ENCODE measurements around the gene RAB6B. TPM values are rescaled to one million over a fixed set of nuclear protein-coding genes. Genes with fewer than 3 reads are reported as not detected.

RAB6B gene
- total RNA-seq, 1 donor = 0.72 TPM

GRCh38 chr3:133830071-133830470 is 65.6 kb downstream of the RAB6B start:
- Histone ChIP-seq H3K79me2 (ENCODE audit: insufficient read depth, low read length) (no peaks in the 10 kb centered on the region), H3K27ac (ENCODE audit: low read depth, low read length) (no peak overlapping the region), H4K20me1 (ENCODE audit: insufficient read depth, low read length) (no peaks in the 10 kb centered on the region), H2AFZ (ENCODE audit: low read length) (no peak overlapping the region), H3K4me2 (ENCODE audit: insufficient read depth, low read length) (no peak overlapping the region), H3K27me3 (ENCODE audit: insufficient read depth, low read length) (no peaks in the 10 kb centered on the region), H3K9me3 (ENCODE audit: low read depth, low read length) (no peaks in the 10 kb centered on the region), H3K4me3 (ENCODE audit: insufficient read depth, low read length) (no peak overlapping the region), H3K36me3 (ENCODE audit: insufficient read depth, low read length) (no peaks in the 10 kb centered on the region), H3K4me1 (ENCODE audit: insufficient read depth, low read length) (no peaks in the 10 kb centered on the region)
- TF ChIP-seq CTCF (IDR thresholded peaks at IDR 0.05; ENCODE audit: extremely low read depth, low read depth, low read length) = no peak
- DNase-seq (ENCODE audit: insufficient read length, low spot score, missing footprints) = peak; percentile 39

- H3K36me3 ChIP-seq (ENCODE audit: insufficient read depth, low read length) = peaks cover 5% of the 10 kb centered on the region
- no peaks in the 10 kb centered on the region for H3K4me1 ChIP-seq (ENCODE audit: insufficient read depth, low read length)
- no peak overlapping the region for H3K27ac ChIP-seq (ENCODE audit: low read depth, low read length)
- no peak overlapping the region for H3K4me2 ChIP-seq (ENCODE audit: insufficient read depth, low read length)
- no peaks in the 10 kb centered on the region for H3K79me2 ChIP-seq (ENCODE audit: insufficient read depth, low read length)
- H3K27me3 ChIP-seq (ENCODE audit: insufficient read depth, low read length) = no peaks in the 10 kb centered on the region
- peaks cover 2% of the 10 kb centered on the region for H4K20me1 ChIP-seq (ENCODE audit: insufficient read depth, low read length)
- H2AFZ ChIP-seq (ENCODE audit: low read length) = no peak overlapping the region
- no peak overlapping the region for H3K4me3 ChIP-seq (ENCODE audit: insufficient read depth, low read length)
- no peaks in the 10 kb centered on the region for H3K9me3 ChIP-seq (ENCODE audit: low read depth, low read length)
- no peak for TF ChIP-seq CTCF (IDR thresholded peaks at IDR 0.05; ENCODE audit: extremely low read depth, low read depth, low read length)
- peak; percentile 39 for DNase-seq (ENCODE audit: insufficient read length, low spot score, missing footprints)
Observed at GRCh38 chr3:133829310-133829707, 66.4 kb downstream of the RAB6B start.

GRCh38 chr3:133828576-133829309 is 66.9 kb downstream of the RAB6B start:
- H3K9me3 ChIP-seq (ENCODE audit: low read depth, low read length) = no peaks in the 10 kb centered on the region
- peak; percentile 46 for DNase-seq (ENCODE audit: insufficient read length, low spot score, missing footprints)
- no peak overlapping the region for H2AFZ ChIP-seq (ENCODE audit: low read length)
- H4K20me1 ChIP-seq (ENCODE audit: insufficient read depth, low read length) = peaks cover 2% of the 10 kb centered on the region
- no peaks in the 10 kb centered on the region for H3K27me3 ChIP-seq (ENCODE audit: insufficient read depth, low read length)
- no peak overlapping the region for H3K4me3 ChIP-seq (ENCODE audit: insufficient read depth, low read length)
- no peak for TF ChIP-seq CTCF (IDR thresholded peaks at IDR 0.05; ENCODE audit: extremely low read depth, low read depth, low read length)
- no peak overlapping the region for H3K27ac ChIP-seq (ENCODE audit: low read depth, low read length)
- H3K4me1 ChIP-seq (ENCODE audit: insufficient read depth, low read length) = no peaks in the 10 kb centered on the region
- H3K79me2 ChIP-seq (ENCODE audit: insufficient read depth, low read length) = no peaks in the 10 kb centered on the region
- peaks cover 11% of the 10 kb centered on the region for H3K36me3 ChIP-seq (ENCODE audit: insufficient read depth, low read length)
- no peak overlapping the region for H3K4me2 ChIP-seq (ENCODE audit: insufficient read depth, low read length)

- H4K20me1 ChIP-seq (ENCODE audit: insufficient read depth, low read length) = peaks cover 5% of the 10 kb centered on the region
- H3K4me3 ChIP-seq (ENCODE audit: insufficient read depth, low read length) = no peak overlapping the region
- no peaks in the 10 kb centered on the region for H3K27me3 ChIP-seq (ENCODE audit: insufficient read depth, low read length)
- H3K4me1 ChIP-seq (ENCODE audit: insufficient read depth, low read length) = no peaks in the 10 kb centered on the region
- no peak for DNase-seq (ENCODE audit: insufficient read length, low spot score, missing footprints)
- no peaks in the 10 kb centered on the region for H3K9me3 ChIP-seq (ENCODE audit: low read depth, low read length)
- TF ChIP-seq CTCF (IDR thresholded peaks at IDR 0.05; ENCODE audit: extremely low read depth, low read depth, low read length) = no peak
- no peak overlapping the region for H3K27ac ChIP-seq (ENCODE audit: low read depth, low read length)
- H2AFZ ChIP-seq (ENCODE audit: low read length) = no peak overlapping the region
- peaks cover 17% of the 10 kb centered on the region for H3K36me3 ChIP-seq (ENCODE audit: insufficient read depth, low read length)
- H3K79me2 ChIP-seq (ENCODE audit: insufficient read depth, low read length) = no peaks in the 10 kb centered on the region
- no peak overlapping the region for H3K4me2 ChIP-seq (ENCODE audit: insufficient read depth, low read length)
Observed at GRCh38 chr3:133827684-133828083, 68.0 kb downstream of the RAB6B start.

Measured in osteoblast (primary cell).